Stomach (tissue), 9 donors: ENCODE data around the gene GNE. TPM values are rescaled to one million over a fixed set of nuclear protein-coding genes. Genes with fewer than 3 reads are reported as not detected.

ENCODE experiments used
- DNase-seq, 2 donors: peaks; one replicate each; pipeline versions ENCODE4 v3.0.0 to v3.0.0-alpha.2; 2013 to 2019
- H3K27ac ChIP-seq, 5 donors: fragments of 200-600 bp in 4 of 5; sonication (generic) in 4 of 5; one replicate each; pipeline ENCODE4 v1.5.1; 2013 to 2019; ENCODE audit warnings: mild to moderate bottlenecking in 1 of 5, moderate library complexity in 1 of 5
- H3K27me3 ChIP-seq, 3 donors: fragments of 200-600 bp; sonication (generic); one replicate each; pipeline ENCODE4 v1.5.1; 2017 to 2019; ENCODE audit warnings: mixed run types in 1 of 3
- H3K36me3 ChIP-seq, 4 donors: fragments of 200-600 bp; sonication (generic); 1 replicate in 3 of 4; 2 replicates in 1 of 4; pipeline ENCODE4 v1.5.1; 2016 to 2019
- H3K4me1 ChIP-seq, 4 donors: fragments of 200-600 bp; sonication (generic); one replicate each; pipeline ENCODE4 v1.5.1; 2016 to 2019
- H3K4me3 ChIP-seq, 4 donors: fragments of 200-600 bp; sonication (generic) in 3 of 4; one replicate each; pipeline ENCODE4 v1.5.1; 2016 to 2019; ENCODE audit warnings: mild to moderate bottlenecking in 1 of 4
- H3K9me3 ChIP-seq, 4 donors: fragments of 200-600 bp; sonication (generic); one replicate each; pipeline ENCODE4 v1.5.1; 2016 to 2019
- CTCF ChIP-seq, 7 experiments: fragments of 450-650 bp in 4 of 7; fragments of 200-600 bp in 3 of 7; sonication (generic) in 3 of 7; IDR thresholded peaks; one replicate each; pipeline ENCODE4 v1.5.1; 2016 to 2019; ENCODE audit warnings: antibody characterized with exemption in 7 of 7, control low read depth in 2 of 7, mild to moderate bottlenecking in 1 of 7
- EP300 ChIP-seq: sonication (generic); formaldehyde crosslinking; IDR thresholded peaks from one replicate; pipeline ENCODE4 v1.6.1; 2017; ENCODE audit warnings: antibody characterized with exemption
- POLR2A ChIP-seq, 4 donors: fragments of 450-650 bp; IDR thresholded peaks; one replicate each; pipeline ENCODE4 v1.6.1; 2016; ENCODE audit warnings: antibody characterized with exemption in 4 of 4, control low read depth in 2 of 4, mild to moderate bottlenecking in 1 of 4, moderate library complexity in 1 of 4
- POLR2AphosphoS5 ChIP-seq, 3 donors: sonication (generic); formaldehyde crosslinking; IDR thresholded peaks; one replicate each; pipeline ENCODE4 v1.6.1; 2016; ENCODE audit warnings: antibody characterized with exemption in 3 of 3
- WGBS, 5 donors: extraction: QIAGEN DNeasy Blood & Tissue Kit in 3 of 5; methylation state at CpG; one replicate each; pipeline versions ENCODE4 v1.1.5 to v1.1.7; 2013 to 2018; 5-methylcytosine and 5-hydroxymethylcytosine counted together
- intact Hi-C: fragments of 100-400 bp; cut with DNase I; formaldehyde crosslinking; loops from one replicate; pipeline ENCODE4 v1.15.1; 2023; ENCODE audit warnings: low total_unique reads
- polyA plus RNA-seq, 3 donors: library from polyadenylated mRNA; stranded (reverse); fragments of 200-250 nt; gene quantifications; one replicate each; pipeline ENCODE4 v1.2.3, GENCODE V29; 2013
- total RNA-seq, 5 donors: library from RNA; depleted of rRNA; stranded (reverse); fragments of >200 nt; gene quantifications; one replicate each; pipeline versions ENCODE4 v1.1.0 to v1.2.3, GENCODE V29; 2014 to 2016
- donor health status: healthy with polysubstance abuse.
- donor health status: Bipolar disorder and iron deficiency.
- donor health status: healthy.

GNE gene
- total and polyA plus RNA-seq, 8 donors, result 2.3 to 63.1 (median 11.4) TPM

DNA sequence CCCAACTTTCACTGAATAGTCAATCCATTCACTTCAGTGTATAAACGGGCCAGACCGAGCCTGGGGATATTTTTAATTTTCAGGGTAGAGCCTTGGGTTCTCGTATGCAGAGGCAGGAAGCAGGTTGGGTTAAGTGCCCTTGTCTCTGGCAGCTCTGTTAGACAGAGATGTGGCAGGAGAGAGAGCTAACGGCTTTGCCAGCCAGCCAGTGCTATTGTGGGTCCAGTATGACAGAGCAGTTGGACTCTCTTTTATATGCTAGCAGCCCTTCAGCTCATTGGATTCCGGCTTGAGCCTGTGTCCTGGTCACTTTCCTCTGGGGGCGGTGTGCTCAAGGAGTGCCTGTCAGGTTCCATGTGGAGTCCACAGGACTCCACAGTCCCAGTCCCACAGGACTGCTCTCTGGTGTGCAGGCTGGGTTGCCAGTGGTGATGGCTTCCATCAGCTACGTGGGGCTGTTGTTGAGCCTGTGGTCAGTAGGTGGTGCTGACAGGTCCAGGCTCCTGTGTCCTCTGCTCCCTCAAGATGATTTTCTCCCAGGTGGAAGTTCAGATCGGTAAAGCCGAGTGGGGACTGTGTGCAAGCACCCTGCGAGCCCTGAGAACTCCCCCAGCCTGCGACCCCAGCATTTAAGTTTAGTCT is 53.2 kb downstream of the GNE start:
- H3K27me3 ChIP-seq, result no peaks in the 10 kb centered on the region
- no peaks in the 10 kb centered on the region for H3K9me3 ChIP-seq
- H3K36me3 ChIP-seq, result peaks cover 97 to 100% (median 100%) of the 10 kb centered on the region in 4 donors
- 78 to 88% (median 83%) methylated on average over 11 of the region's 11 CpGs for whole genome bisulfite sequencing, 5 donors
- H3K27ac ChIP-seq, result no peak overlapping the region
- peak in 1 of 2 donors; percentile 30 for DNase-seq
- no peak overlapping the region for H3K4me3 ChIP-seq
- TF ChIP-seq CTCF (IDR thresholded peaks at IDR 0.05) (no peak), POLR2A (IDR thresholded peaks at IDR 0.05) (no peak), EP300 (no peak), POLR2AphosphoS5 (IDR thresholded peaks at IDR 0.05) (no peak)
- peaks cover 0 to 35% (median 25%) of the 10 kb centered on the region in 4 donors for H3K4me1 ChIP-seq
- intact Hi-C loops, result no loop called here

DNA sequence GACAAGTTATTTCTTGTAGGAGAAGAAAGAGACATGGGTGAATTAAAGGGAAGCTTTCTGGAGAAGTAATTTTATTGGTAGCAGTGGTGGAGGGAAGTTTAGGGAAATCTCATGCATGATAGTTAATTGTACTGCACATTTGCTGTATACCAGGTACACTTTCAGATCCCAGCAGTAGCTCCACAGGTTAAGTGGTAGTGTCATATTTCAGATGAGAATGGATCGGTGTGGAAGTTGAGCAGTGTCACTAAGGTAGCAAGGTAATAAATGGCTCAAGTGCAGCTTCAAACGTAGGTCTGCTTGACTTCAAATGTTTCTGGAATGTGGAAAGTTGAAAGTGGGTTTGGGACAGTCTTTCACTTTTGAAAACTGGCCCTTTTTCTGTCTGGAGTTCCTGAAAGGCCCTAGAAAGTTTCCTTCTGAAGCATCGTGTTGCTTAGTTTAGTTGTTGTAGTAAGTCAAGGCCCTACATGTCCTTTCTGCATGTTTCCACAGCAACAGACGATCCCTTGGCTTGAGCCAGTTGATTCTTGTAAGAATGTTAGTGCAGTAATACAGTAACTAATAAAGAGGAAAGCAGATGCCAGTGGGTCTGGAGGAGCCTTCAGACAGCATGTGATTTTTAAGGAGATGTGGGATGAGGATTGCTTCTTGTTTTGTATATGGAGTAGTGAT is 63.8 kb downstream of the GNE start:
- peaks cover 31 to 65% (median 49%) of the 10 kb centered on the region in 4 donors for H3K4me1 ChIP-seq
- H3K27ac ChIP-seq, result no peak overlapping the region
- peak overlapping the region in 1 of 4 donors; percentile 98 for H3K4me3 ChIP-seq
- intact Hi-C loops, result loop anchor here (5.0 kb wide), 1 partner anchor 133 kb away; no protein-coding TSS in a partner anchor
- H3K36me3 ChIP-seq, result peaks cover 7 to 41% (median 31%) of the 10 kb centered on the region in 4 donors
- no peak for DNase-seq
- H3K9me3 ChIP-seq, result no peaks in the 10 kb centered on the region
- no peaks in the 10 kb centered on the region for H3K27me3 ChIP-seq
- WGBS, 5 donors, result 31 to 41% (median 36%) methylated on average over 4 of the region's 4 CpGs
- no peak for TF ChIP-seq POLR2A (IDR thresholded peaks at IDR 0.05)
- TF ChIP-seq EP300, result no peak
- TF ChIP-seq CTCF (IDR thresholded peaks at IDR 0.05), result no peak
- no peak for TF ChIP-seq POLR2AphosphoS5 (IDR thresholded peaks at IDR 0.05)

DNA sequence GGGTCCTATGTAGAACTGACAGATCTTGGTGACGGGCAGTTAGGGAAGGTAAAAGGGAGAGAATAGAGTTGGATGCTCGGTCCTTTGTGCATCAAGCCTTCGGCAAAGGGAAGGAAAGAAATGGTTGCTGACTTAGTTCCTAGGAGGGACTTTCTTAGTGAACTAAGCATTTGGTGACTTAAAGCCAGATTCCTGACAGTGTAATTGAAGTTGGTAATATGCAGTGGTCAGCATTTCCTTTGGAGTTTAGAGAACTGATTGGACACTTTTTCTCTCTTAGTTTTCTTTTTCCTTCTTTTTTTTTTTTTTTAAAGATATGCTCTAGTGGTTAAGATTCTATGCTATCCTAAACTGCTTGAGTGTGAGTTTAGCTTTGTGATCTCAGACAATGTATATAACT is 65.2 kb downstream of the GNE start:
- no peak for TF ChIP-seq POLR2AphosphoS5 (IDR thresholded peaks at IDR 0.05)
- TF ChIP-seq POLR2A (IDR thresholded peaks at IDR 0.05), result no peak
- TF ChIP-seq EP300, result no peak
- TF ChIP-seq CTCF (IDR thresholded peaks at IDR 0.05), result no peak
- H3K27ac ChIP-seq, result no peak overlapping the region
- H3K27me3 ChIP-seq, result no peaks in the 10 kb centered on the region
- intact Hi-C loops, result loop anchor here (5.0 kb wide), 1 partner anchor 134 kb away; no protein-coding TSS in a partner anchor
- H3K4me1 ChIP-seq, result peaks cover 31 to 65% (median 49%) of the 10 kb centered on the region in 4 donors
- 53 to 77% (median 70%) methylated on average over 3 of the region's 3 CpGs for WGBS, 5 donors
- peak overlapping the region; percentile 9 to 98 (median 84) for H3K4me3 ChIP-seq
- H3K9me3 ChIP-seq, result no peaks in the 10 kb centered on the region
- no peak for DNase-seq
- peaks cover 0 to 28% (median 16%) of the 10 kb centered on the region in 4 donors for H3K36me3 ChIP-seq

GRCh38 chr9:36192196-36192595 is 66.1 kb downstream of the GNE start:
- 53 to 63% (median 54%) methylated on average over 4 of the region's 4 CpGs for WGBS, 5 donors
- Histone ChIP-seq H3K27me3 (no peaks in the 10 kb centered on the region), H3K4me1 (peaks cover 31 to 61% (median 46%) of the 10 kb centered on the region in 4 donors), H3K27ac (peak overlapping the region in 2 of 5 donors; percentile 88 to 98), H3K36me3 (peaks cover 0 to 19% (median 11%) of the 10 kb centered on the region in 4 donors), H3K9me3 (no peaks in the 10 kb centered on the region), H3K4me3 (peak overlapping the region; percentile 73 to 98 (median 90))
- intact Hi-C loops, result loop anchor here (5.0 kb wide), 1 partner anchor 135 kb away; no protein-coding TSS in a partner anchor
- no peak for DNase-seq
- TF ChIP-seq POLR2AphosphoS5 (IDR thresholded peaks at IDR 0.05) (no peak), EP300 (no peak), POLR2A (IDR thresholded peaks at IDR 0.05) (no peak), CTCF (IDR thresholded peaks at IDR 0.05) (no peak)
